G401 (cell line): ENCODE data around the gene FBXO11. TPM values are rescaled to one million over a fixed set of nuclear protein-coding genes. Genes with fewer than 3 reads are reported as not detected.
"Not testable (repeated sequence)": the region's sequence is repeated elsewhere in the genome, so short reads cannot be mapped to it uniquely, and the experiment has no call there.

Source experiments
- DNase-seq: peaks from one replicate; pipeline ENCODE4 v3.0.0-alpha.2; 2015; ENCODE audit warnings: low spot score
- in situ Hi-C: cut with HindIII; loops from 2 replicates; pipeline ENCODE4 v1.10.0; 2016; ENCODE audit warnings: low sequenced_read_pairs, mixed read lengths
- total RNA-seq: library from RNA; depleted of rRNA; stranded (reverse); fragments of >200 nt; shearing (Covaris generic); gene quantifications from 2 replicates; pipeline ENCODE4 v1.2.3, GENCODE V29; 2014

The FBXO11 gene
- total RNA-seq, 1 experiment from 2014 or later: 40.1 TPM

- in situ Hi-C loops: no loop called here
- DNase-seq: no peak
These were observed 6.1 kb downstream of the FBXO11 start for GRCh38 chr2:47899915-47900816.

- in situ Hi-C loops: no loop called here
- no peak for DNase-seq
These were observed 8.2 kb downstream of the FBXO11 start for GRCh38 chr2:47897883-47898731.

- DNase-seq, in situ Hi-C loops: not testable (repeated sequence)
These were observed 9.0 kb downstream of the FBXO11 start for GRCh38 chr2:47897191-47897882.

- in situ Hi-C loops: no loop called here
- no peak for DNase-seq
These were observed 9.8 kb downstream of the FBXO11 start for GRCh38 chr2:47896450-47896968.

GRCh38 chr2:47893771-47894170 is 12.5 kb downstream of the FBXO11 start:
- in situ Hi-C loops: no loop called here
- DNase-seq: no peak

GRCh38 chr2:47892338-47892730 is 14.0 kb downstream of the FBXO11 start:
- no peak for DNase-seq
- in situ Hi-C loops: no loop called here

- DNase-seq: no peak
- in situ Hi-C loops: no loop called here
These were observed 14.6 kb downstream of the FBXO11 start for GRCh38 chr2:47891369-47892337.

- no peak for DNase-seq
- in situ Hi-C loops: no loop called here
These were observed 15.5 kb downstream of the FBXO11 start for GRCh38 chr2:47890711-47891368.

- in situ Hi-C loops: no loop called here
- DNase-seq: no peak
These were observed 17.6 kb downstream of the FBXO11 start for GRCh38 chr2:47888581-47889280.

GRCh38 chr2:47876912-47877311 is 29.4 kb downstream of the FBXO11 start:
- DNase-seq: no peak
- in situ Hi-C loops: no loop called here

- in situ Hi-C loops: no loop called here
- no peak for DNase-seq
These were observed 33.4 kb downstream of the FBXO11 start for GRCh38 chr2:47872941-47873340.

GRCh38 chr2:47870641-47871540 is 35.4 kb downstream of the FBXO11 start:
- in situ Hi-C loops: no loop called here
- no peak for DNase-seq

GRCh38 chr2:47869859-47870595 is 36.3 kb downstream of the FBXO11 start:
- in situ Hi-C loops: no loop called here
- DNase-seq: no peak

- DNase-seq: peak; percentile 80
- in situ Hi-C loops: no loop called here
These were observed 37.5 kb downstream of the FBXO11 start for GRCh38 chr2:47868611-47869352.

- in situ Hi-C loops: no loop called here
- DNase-seq: peak; percentile 50
These were observed 39.1 kb downstream of the FBXO11 start for GRCh38 chr2:47867205-47867604.
